ENCODE measurements around the gene AXIN1.

- TF ChIP-seq EZH2 (IDR thresholded peaks at IDR 0.05; ENCODE audit: low read length, missing control alignments) (no peak), CTCF (conservative IDR thresholded peaks at IDR 0.05 in 1 of 2, IDR thresholded peaks at IDR 0.05 in 1 of 2; ENCODE audit: low read depth in 1 of 2, low read length in 2 of 2) (no peak)
Measured at GRCh38 chr16:363110-363765, 10.7 kb upstream of the AXIN1 start.
